Measurements from ENCODE around the gene JADE2.

- no peak for TF ChIP-seq CTCF (IDR thresholded peaks at IDR 0.05; ENCODE audit: insufficient read depth, low read depth, low read length)
- TF ChIP-seq EZH2 (IDR thresholded peaks at IDR 0.05; ENCODE audit: insufficient read depth, low read length), result no peak
These were observed 13.4 kb upstream of the JADE2 start for GRCh38 chr5:134511796-134512660.
